ENCODE data around the gene DHX32. TPM values are rescaled to one million over a fixed set of nuclear protein-coding genes. Genes with fewer than 3 reads are reported as not detected.
"Not testable (repeated sequence)": the region's sequence is repeated elsewhere in the genome, so short reads cannot be mapped to it uniquely, and the experiment has no call there.

Gene DHX32
- total RNA-seq, 2 donors from 2014 or later: 25.1 to 44.5 TPM

DNA sequence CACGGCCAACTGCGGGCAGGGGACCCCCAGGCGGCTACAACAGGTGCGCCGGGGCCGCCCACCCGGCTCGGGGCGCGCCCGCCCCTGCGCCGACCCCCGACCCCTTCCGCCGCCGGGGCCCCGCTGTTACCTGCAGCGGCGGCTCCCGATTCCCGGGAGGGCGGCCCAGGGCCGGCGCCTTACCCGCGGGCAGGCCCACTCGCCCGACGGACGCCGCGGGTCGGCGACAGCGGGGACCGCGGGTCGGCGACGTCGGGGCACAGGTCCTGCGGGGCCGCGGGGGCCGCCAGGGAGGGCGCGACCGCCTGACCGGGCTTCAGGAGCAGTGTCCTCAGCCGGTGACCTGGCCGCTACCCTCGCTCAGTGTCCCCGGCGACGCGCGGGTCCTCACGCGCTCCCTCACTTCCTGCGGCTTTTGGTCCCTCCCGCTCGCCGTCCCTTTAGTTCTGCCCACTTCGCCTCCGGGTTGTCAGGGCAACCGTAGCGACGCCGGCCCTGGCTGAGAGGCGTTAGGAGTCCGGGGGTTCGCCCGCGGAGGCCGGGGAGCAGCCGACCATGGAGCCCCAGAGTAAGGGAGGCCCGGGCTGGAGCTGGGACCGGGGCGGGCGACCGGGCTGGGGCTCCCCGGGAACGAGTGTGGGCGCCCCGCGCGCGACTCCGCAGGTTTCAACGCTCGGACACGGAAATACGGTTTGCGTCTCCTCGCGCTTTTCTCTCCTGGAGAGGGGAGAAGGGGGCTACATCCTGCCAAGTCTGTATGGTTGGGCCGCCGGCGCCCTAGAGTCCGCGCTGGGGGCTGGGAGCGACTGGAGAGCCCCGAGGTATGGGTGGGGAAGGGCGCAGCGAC, 15.2 kb upstream of the DHX32 start, which contains the start of gene FANK1:
FANK1 (plus strand) TSS at position 477 of the 847 bp plus-strand sequence; CDS start at position 556, 79 bp downstream.
- not testable (repeated sequence) for H3K36me3 ChIP-seq, H3K9me3 ChIP-seq, H3K27me3 ChIP-seq
- peak within 1 kb of the TSS; percentile 87 to 91 for H3K27ac ChIP-seq
- peak; percentile 83 for DNase-seq (ENCODE audit: low spot score)
- H3K4me1 ChIP-seq: peaks cover 0 to 13% of the 10 kb centered on the region in 2 donors
- peak within 1 kb of the TSS; percentile 64 to 65 for H3K4me3 ChIP-seq

- Histone ChIP-seq H3K4me1 (peaks cover 0 to 13% of the 10 kb centered on the region in 2 donors), H3K27ac (peak overlapping the region; percentile 87 to 91), H3K4me3 (peak overlapping the region; percentile 64 to 65)
- TF ChIP-seq, protein P1, sequence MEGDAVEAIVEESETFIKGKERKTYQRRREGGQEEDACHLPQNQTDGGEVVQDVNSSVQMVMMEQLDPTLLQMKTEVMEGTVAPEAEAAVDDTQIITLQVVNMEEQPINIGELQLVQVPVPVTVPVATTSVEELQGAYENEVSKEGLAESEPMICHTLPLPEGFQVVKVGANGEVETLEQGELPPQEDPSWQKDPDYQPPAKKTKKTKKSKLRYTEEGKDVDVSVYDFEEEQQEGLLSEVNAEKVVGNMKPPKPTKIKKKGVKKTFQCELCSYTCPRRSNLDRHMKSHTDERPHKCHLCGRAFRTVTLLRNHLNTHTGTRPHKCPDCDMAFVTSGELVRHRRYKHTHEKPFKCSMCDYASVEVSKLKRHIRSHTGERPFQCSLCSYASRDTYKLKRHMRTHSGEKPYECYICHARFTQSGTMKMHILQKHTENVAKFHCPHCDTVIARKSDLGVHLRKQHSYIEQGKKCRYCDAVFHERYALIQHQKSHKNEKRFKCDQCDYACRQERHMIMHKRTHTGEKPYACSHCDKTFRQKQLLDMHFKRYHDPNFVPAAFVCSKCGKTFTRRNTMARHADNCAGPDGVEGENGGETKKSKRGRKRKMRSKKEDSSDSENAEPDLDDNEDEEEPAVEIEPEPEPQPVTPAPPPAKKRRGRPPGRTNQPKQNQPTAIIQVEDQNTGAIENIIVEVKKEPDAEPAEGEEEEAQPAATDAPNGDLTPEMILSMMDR (IDR thresholded peaks at IDR 0.05): peak in 1 of 2 donors; percentile 19
- H3K27me3 ChIP-seq, H3K9me3 ChIP-seq, H3K36me3 ChIP-seq: not testable (repeated sequence)
- DNase-seq (ENCODE audit: low spot score): peak; percentile 66
These were observed 14.3 kb upstream of the DHX32 start for GRCh38 chr10:125895130-125896087.

- H3K27me3 ChIP-seq; DNase-seq (ENCODE audit: low spot score); H3K27ac ChIP-seq; H3K4me3 ChIP-seq; H3K9me3 ChIP-seq; H3K36me3 ChIP-seq: not testable (repeated sequence)
- peaks cover 0 to 13% of the 10 kb centered on the region in 2 donors for H3K4me1 ChIP-seq
These were observed 13.1 kb upstream of the DHX32 start for GRCh38 chr10:125894176-125894575.

- H3K9me3 ChIP-seq; H3K36me3 ChIP-seq; DNase-seq (ENCODE audit: low spot score); H3K27ac ChIP-seq; H3K27me3 ChIP-seq; H3K4me3 ChIP-seq: not testable (repeated sequence)
- H3K4me1 ChIP-seq: peaks cover 0 to 13% of the 10 kb centered on the region in 2 donors
These were observed 11.3 kb upstream of the DHX32 start for GRCh38 chr10:125892402-125892801.

DNA sequence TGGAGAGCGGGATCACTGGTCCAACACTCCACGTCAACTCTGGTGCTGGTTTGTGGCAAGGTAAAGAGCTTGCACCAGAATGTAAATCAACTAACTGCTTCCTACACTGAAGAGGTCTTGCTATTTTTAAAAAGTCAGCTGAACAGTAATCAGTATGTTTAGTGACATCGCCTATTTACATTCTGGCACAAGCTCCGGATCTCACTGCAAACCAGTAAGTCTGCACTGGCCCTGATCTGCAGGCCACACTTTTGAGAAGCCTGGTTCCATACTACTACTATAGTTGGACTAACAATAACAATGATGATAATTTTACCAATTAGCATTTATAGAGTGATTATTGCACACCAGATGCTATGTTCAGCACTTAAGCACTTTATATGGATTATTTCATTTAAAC, 8.3 kb upstream of the DHX32 start:
- not testable (repeated sequence) for H3K9me3 ChIP-seq; H3K36me3 ChIP-seq; H3K27ac ChIP-seq; DNase-seq (ENCODE audit: low spot score); H3K4me1 ChIP-seq; H3K4me3 ChIP-seq; H3K27me3 ChIP-seq

DNA sequence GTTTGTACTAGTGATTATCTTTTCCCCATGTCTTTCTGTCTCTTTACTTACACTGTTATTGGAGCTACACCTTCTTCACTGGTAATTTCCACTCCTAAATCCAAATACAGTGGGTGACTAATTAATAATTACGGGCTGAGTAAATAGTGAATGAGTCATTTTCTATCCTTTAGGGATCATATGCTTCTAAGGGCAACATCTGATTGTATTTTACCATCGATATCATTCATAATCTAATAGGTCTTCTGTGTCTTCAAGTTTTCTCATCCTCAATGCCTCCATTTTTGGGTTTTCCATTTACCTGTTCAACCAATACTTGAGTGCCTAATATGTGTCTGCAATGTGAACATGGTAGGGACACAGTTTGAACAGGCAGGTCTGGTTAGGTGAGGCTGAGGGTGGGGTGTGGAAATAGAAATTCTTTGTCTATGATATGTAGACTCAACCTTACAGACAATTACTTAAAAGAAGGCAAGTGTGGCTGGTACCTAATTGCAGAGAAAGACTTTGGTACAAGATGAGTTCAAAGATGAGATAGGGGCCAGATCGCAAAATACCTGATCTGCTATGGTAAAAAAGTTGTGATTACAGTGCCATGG, 5.9 kb upstream of the DHX32 start:
- TF ChIP-seq, protein P1 (IDR thresholded peaks at IDR 0.05): no peak
- DNase-seq (ENCODE audit: low spot score): no peak
- Histone ChIP-seq H3K9me3 (no peaks in the 10 kb centered on the region), H3K4me3 (no peak overlapping the region), H3K27me3 (no peaks in the 10 kb centered on the region), H3K36me3 (peaks cover 6% of the 10 kb centered on the region), H3K4me1 (peaks cover 0 to 10% of the 10 kb centered on the region in 2 donors), H3K27ac (no peak overlapping the region)

- no peaks in the 10 kb centered on the region for H3K9me3 ChIP-seq
- H3K36me3 ChIP-seq: peaks cover 6% of the 10 kb centered on the region
- H3K27ac ChIP-seq: peak overlapping the region; percentile 57 to 73
- H3K4me3 ChIP-seq: no peak overlapping the region
- no peaks in the 10 kb centered on the region for H3K27me3 ChIP-seq
- peaks cover 0 to 10% of the 10 kb centered on the region in 2 donors for H3K4me1 ChIP-seq
- TF ChIP-seq, protein P1 (IDR thresholded peaks at IDR 0.05): no peak
- DNase-seq (ENCODE audit: low spot score): no peak
These were observed 2.1 kb upstream of the DHX32 start for GRCh38 chr10:125883211-125883610.
